GM19397 (cell line): ENCODE measurements around the gene THYN1.

Experiments
- ATAC-seq: cut with Tn5 transposase; IDR thresholded peaks from one replicate; pipeline ENCODE4 v1.9.1; 2021; ENCODE audit warnings: mild to moderate bottlenecking, moderate library complexity; ENCODE audit not compliant: unreplicated experiment

THYN1 gene

GRCh38 chr11:134226806-134227325 is 26.3 kb downstream of the THYN1 start:
- no peak for ATAC-seq

GRCh38 chr11:134224710-134225664 is 28.2 kb downstream of the THYN1 start:
- peak; percentile 17 for ATAC-seq

- peak; percentile 68 for ATAC-seq
These were observed 29.1 kb downstream of the THYN1 start, which contains the start of the genes NCAPD3 and VPS26B for GRCh38 chr11:134223836-134224709. TSS of gene NCAPD3 (minus strand) at chr11:134223967. CDS start at chr11:134223926, 41 bp downstream. TSS of gene VPS26B (plus strand) at chr11:134224671. CDS start at chr11:134225123, 452 bp downstream.

- ATAC-seq, result no peak
These were observed 30.0 kb downstream of the THYN1 start for GRCh38 chr11:134223121-134223520.

- ATAC-seq, result no peak
These were observed 36.3 kb downstream of the THYN1 start for GRCh38 chr11:134216816-134217215.

GRCh38 chr11:134215836-134216235 is 37.3 kb downstream of the THYN1 start:
- no peak for ATAC-seq

- no peak for ATAC-seq
These were observed 45.5 kb downstream of the THYN1 start for GRCh38 chr11:134207538-134208239.

- ATAC-seq, result no peak
These were observed 47.0 kb downstream of the THYN1 start for GRCh38 chr11:134206185-134206584.

GRCh38 chr11:134205729-134206128 is 47.4 kb downstream of the THYN1 start:
- ATAC-seq, result no peak

- no peak for ATAC-seq
These were observed 50.5 kb downstream of the THYN1 start for GRCh38 chr11:134202661-134203060.

GRCh38 chr11:134200688-134201087 is 52.5 kb downstream of the THYN1 start:
- ATAC-seq, result no peak

- ATAC-seq, result no peak
These were observed 53.6 kb downstream of the THYN1 start for GRCh38 chr11:134199531-134199930.
